Measurements from ENCODE around the gene GAPVD1.

GAPVD1 gene

GRCh38 chr9:125409637-125410521, 148.3 kb downstream of the GAPVD1 start:
- DNase-seq = no peak

- no peak for DNase-seq
Measured at GRCh38 chr9:125410522-125410894, 148.9 kb downstream of the GAPVD1 start.

- no peak for DNase-seq
Measured at GRCh38 chr9:125411171-125411756, 149.6 kb downstream of the GAPVD1 start.

GRCh38 chr9:125412166-125412565, 150.5 kb downstream of the GAPVD1 start:
- no peak for DNase-seq

- DNase-seq = no peak
Measured at GRCh38 chr9:125413579-125413978, 152.0 kb downstream of the GAPVD1 start.

- DNase-seq = no peak
Measured at GRCh38 chr9:125415583-125416460, 154.2 kb downstream of the GAPVD1 start.

- no peak for DNase-seq
Measured at GRCh38 chr9:125416517-125416916, 154.9 kb downstream of the GAPVD1 start.
